ENCODE measurements around the gene GNAS-AS1.

GNAS-AS1 gene

DNA sequence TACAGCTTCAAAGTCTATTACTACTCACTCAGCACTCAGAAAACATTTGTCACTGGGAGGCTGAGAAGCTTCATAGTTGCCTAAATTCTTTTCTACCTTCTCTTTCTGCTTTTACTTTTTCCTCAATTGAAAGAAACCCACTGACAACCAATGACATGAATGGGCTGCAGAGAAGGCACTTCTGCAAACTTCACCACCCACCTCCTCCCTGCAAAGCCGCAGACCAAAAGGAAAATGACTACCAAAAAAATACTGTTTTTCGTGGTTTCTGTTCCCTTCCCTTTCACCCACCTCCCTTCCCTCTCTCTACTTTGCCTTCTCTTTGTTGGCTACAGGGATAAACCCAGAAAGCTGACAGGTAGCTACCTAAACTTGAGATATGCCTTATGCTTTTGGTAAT, 3.2 kb downstream of the GNAS-AS1 start:
- ChIA-PET CTCF (no interaction called here), POLR2A (interaction anchor here (1.1 kb wide), 1 partner anchor 196 kb away, joined by 3 read pairs; the partner anchor contains the start of gene STX16)
- TF ChIP-seq ELF4 (IDR thresholded peaks at IDR 0.05) (no peak), FOXK2 (IDR thresholded peaks at IDR 0.05) (no peak), CTBP1 (IDR thresholded peaks at IDR 0.05; ENCODE audit: borderline replicate concordance) (no peak), FOXM1 (IDR thresholded peaks at IDR 0.05; ENCODE audit: borderline replicate concordance) (no peak), LEF1 (IDR thresholded peaks at IDR 0.05; ENCODE audit: borderline replicate concordance) (no peak), ZNF384 (IDR thresholded peaks at IDR 0.05) (no peak), HDGF (IDR thresholded peaks at IDR 0.05; ENCODE audit: borderline replicate concordance) (no peak), BHLHE40 (IDR thresholded peaks at IDR 0.05; ENCODE audit: borderline replicate concordance) (no peak), L3MBTL2 (conservative IDR thresholded peaks at IDR 0.05) (no peak), SUZ12 (IDR thresholded peaks at IDR 0.05) (no peak), NFRKB (IDR thresholded peaks at IDR 0.05) (no peak), SP1 (IDR thresholded peaks at IDR 0.05) (no peak), FOXA1 (IDR thresholded peaks at IDR 0.05) (no peak), ARNT (IDR thresholded peaks at IDR 0.05) (no peak), TARDBP (IDR thresholded peaks at IDR 0.05) (no peak)
- TF ChIP-seq, protein P1, sequence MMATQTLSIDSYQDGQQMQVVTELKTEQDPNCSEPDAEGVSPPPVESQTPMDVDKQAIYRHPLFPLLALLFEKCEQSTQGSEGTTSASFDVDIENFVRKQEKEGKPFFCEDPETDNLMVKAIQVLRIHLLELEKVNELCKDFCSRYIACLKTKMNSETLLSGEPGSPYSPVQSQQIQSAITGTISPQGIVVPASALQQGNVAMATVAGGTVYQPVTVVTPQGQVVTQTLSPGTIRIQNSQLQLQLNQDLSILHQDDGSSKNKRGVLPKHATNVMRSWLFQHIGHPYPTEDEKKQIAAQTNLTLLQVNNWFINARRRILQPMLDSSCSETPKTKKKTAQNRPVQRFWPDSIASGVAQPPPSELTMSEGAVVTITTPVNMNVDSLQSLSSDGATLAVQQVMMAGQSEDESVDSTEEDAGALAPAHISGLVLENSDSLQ (IDR thresholded peaks at IDR 0.05): no peak

DNA sequence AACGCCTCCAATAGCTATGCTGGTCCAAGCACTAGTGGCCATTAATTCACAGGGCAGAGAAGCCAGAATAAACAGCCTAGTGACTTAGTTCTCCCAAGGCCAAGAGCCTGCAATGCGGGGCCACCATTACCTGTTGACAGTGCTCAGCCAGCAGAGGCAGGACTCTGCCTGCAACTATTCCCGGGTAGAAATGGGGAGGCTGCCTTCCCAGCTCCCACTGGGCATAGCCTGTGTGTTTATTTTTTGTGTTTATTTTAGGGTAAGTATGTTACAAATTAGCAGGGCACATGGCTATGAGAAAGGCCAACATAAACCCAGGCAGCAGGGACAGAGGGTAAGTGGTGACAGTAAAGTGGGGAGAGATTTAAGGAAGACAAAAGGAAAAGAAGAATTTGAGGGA, 5.0 kb downstream of the GNAS-AS1 start:
- ChIA-PET CTCF (interaction anchor here (0.7 kb wide), 1 partner anchor 523 kb away, joined by 4 read pairs; no protein-coding TSS in a partner anchor), POLR2A (no interaction called here)
- DNase-seq (ENCODE audit: extremely low spot score): no peak
- TF ChIP-seq SUZ12 (IDR thresholded peaks at IDR 0.05) (no peak), ARNT (IDR thresholded peaks at IDR 0.05) (no peak), L3MBTL2 (conservative IDR thresholded peaks at IDR 0.05) (no peak), ZNF384 (IDR thresholded peaks at IDR 0.05) (no peak), HDGF (IDR thresholded peaks at IDR 0.05; ENCODE audit: borderline replicate concordance) (no peak), LEF1 (IDR thresholded peaks at IDR 0.05; ENCODE audit: borderline replicate concordance) (no peak), ELF4 (IDR thresholded peaks at IDR 0.05) (no peak), NFRKB (IDR thresholded peaks at IDR 0.05) (no peak), FOXK2 (IDR thresholded peaks at IDR 0.05) (no peak), FOXM1 (IDR thresholded peaks at IDR 0.05; ENCODE audit: borderline replicate concordance) (no peak), SP1 (IDR thresholded peaks at IDR 0.05) (no peak), BHLHE40 (IDR thresholded peaks at IDR 0.05; ENCODE audit: borderline replicate concordance) (no peak), TARDBP (IDR thresholded peaks at IDR 0.05) (no peak), CTBP1 (IDR thresholded peaks at IDR 0.05; ENCODE audit: borderline replicate concordance) (no peak), FOXA1 (IDR thresholded peaks at IDR 0.05) (no peak)
- TF ChIP-seq, protein P1 (IDR thresholded peaks at IDR 0.05): no peak

More for the DNA sequence above, 3.2 kb downstream of the GNAS-AS1 start:
- DNase-seq (ENCODE audit: extremely low spot score): no peak

DNA sequence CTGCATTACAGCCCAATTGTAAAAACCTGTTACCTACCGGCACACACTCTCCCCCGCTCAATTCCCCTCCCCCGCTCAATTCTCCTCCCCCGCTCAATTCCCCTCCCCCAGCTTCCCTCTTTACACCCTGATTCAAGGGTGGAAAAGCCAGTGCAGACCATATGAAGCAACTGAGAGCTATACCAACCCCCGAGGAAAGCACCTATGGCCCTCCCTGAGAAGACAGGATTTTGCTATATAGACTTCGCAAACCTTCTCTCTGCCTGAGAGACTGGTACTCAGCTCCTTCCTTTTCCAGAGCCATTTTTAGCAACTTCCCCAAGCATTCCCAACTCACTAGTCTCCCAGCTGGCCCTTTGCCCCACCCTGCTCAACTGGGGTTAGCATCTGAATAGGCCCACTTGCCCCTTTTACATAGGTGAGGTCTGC, 7.6 kb downstream of the GNAS-AS1 start:
- TF ChIP-seq, protein P1 (IDR thresholded peaks at IDR 0.05): no peak
- TF ChIP-seq BHLHE40 (IDR thresholded peaks at IDR 0.05; ENCODE audit: borderline replicate concordance) (no peak), ELF4 (IDR thresholded peaks at IDR 0.05) (no peak), SP1 (IDR thresholded peaks at IDR 0.05) (no peak)
- ChIA-PET POLR2A (no interaction called here), CTCF (no interaction called here)
- no peak for DNase-seq (ENCODE audit: extremely low spot score)

DNA sequence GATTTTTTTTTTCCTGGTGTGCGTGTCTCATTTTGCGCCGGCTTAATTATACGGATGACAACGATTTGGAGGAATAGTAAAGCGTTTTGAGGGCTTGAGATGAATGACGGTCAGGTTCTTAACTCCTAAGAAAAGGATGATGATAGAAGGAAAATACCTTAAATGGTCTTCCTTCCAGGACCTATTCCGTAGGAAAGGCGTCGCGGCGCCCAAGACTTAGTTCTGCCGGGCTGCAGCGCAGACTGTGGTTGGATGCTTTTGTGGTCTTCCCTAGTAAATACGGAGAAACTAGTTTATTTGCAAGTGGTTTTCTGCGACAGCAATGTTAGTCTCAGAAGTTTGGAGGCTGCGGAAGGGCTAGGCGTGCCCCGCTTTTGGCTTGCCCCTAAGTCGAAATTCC, 8.4 kb downstream of the GNAS-AS1 start:
- TF ChIP-seq NFRKB (IDR thresholded peaks at IDR 0.05) (no peak), SP1 (IDR thresholded peaks at IDR 0.05) (no peak), CTBP1 (IDR thresholded peaks at IDR 0.05; ENCODE audit: borderline replicate concordance) (no peak), FOXA1 (IDR thresholded peaks at IDR 0.05) (no peak), TARDBP (IDR thresholded peaks at IDR 0.05) (no peak), FOXK2 (IDR thresholded peaks at IDR 0.05) (no peak), HDGF (IDR thresholded peaks at IDR 0.05; ENCODE audit: borderline replicate concordance) (no peak), ELF4 (IDR thresholded peaks at IDR 0.05) (no peak), ARNT (IDR thresholded peaks at IDR 0.05) (no peak), LEF1 (IDR thresholded peaks at IDR 0.05; ENCODE audit: borderline replicate concordance) (no peak), ZNF384 (IDR thresholded peaks at IDR 0.05) (no peak), BHLHE40 (IDR thresholded peaks at IDR 0.05; ENCODE audit: borderline replicate concordance) (no peak), L3MBTL2 (conservative IDR thresholded peaks at IDR 0.05) (no peak), SUZ12 (IDR thresholded peaks at IDR 0.05) (no peak), FOXM1 (IDR thresholded peaks at IDR 0.05; ENCODE audit: borderline replicate concordance) (no peak)
- TF ChIP-seq, protein P1 (IDR thresholded peaks at IDR 0.05): no peak
- POLR2A ChIA-PET: no interaction called here
- DNase-seq (ENCODE audit: extremely low spot score): no peak
- CTCF ChIA-PET: no interaction called here

DNA sequence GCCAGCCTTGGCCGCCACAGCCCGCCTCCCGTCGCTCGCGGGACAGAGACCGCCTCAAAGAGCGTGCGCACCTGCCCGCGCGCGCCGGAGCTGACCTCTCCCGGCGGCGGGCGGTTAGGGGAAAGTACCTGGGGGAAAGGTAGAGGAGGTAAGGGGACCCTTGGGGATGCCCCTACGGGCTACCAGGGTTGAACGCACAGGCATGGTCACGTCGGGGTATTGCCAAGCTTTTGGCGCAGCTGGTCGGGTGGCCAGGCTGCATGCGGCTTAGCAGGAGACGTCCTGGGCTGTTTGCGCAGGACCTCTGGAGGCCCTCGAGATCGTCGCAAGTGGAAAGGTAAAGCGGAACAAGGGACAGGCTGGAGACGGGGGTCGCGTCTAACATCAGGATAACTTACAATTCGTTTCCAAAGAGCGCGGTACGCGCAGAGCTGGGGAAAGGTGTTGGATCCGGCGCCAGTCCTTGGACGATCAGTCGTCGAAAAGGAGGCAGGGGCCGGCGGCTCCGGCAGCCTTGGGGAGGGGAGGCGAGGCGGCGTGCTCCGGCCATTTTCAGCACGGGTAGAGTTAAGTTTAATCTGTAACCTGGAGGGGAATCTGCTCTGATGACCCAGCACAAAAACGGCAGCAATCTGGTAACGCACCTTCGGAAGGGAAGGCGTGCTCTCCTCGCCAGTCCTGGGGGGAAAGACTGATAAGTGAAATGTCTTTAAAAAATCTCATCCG, 9.0 kb downstream of the GNAS-AS1 start:
- DNase-seq (ENCODE audit: extremely low spot score): no peak
- POLR2A ChIA-PET: no interaction called here
- CTCF ChIA-PET: no interaction called here
- no peak for TF ChIP-seq SP1 (IDR thresholded peaks at IDR 0.05)
- TF ChIP-seq BHLHE40 (IDR thresholded peaks at IDR 0.05; ENCODE audit: borderline replicate concordance): no peak
